BJ (cell line): Measurements from ENCODE around the gene BHLHA15. TPM values are rescaled to one million over a fixed set of nuclear protein-coding genes. Genes with fewer than 3 reads are reported as not detected.

Experiments used
- CTCF ChIA-PET: fragments of 350-600 bp; formaldehyde crosslinking; extraction: SDS; loops from one replicate; lab custom pipeline; 2021; ENCODE audit warnings: antibody characterized with exemption, inconsistent platforms; lab: Yijun Ruan, JAX
- POLR2A ChIA-PET: fragments of 300-600 bp; sonication (Branson Sonifier 250); formaldehyde crosslinking; extraction: SDS; loops from one replicate; lab custom pipeline; 2021; ENCODE audit warnings: antibody characterized with exemption; lab: Charles Lee
- DNase-seq: peaks from one replicate; pipeline ENCODE4 v3.0.0-alpha.2; 2011; ENCODE audit warnings: low read depth
- H3K27me3 ChIP-seq: 2 replicates; pipeline ENCODE4 v1.6.0; 2011; ENCODE audit warnings: low read length; ENCODE audit not compliant: control insufficient read depth, insufficient read depth
- H3K36me3 ChIP-seq: 2 replicates; pipeline ENCODE4 v1.5.1; 2011; ENCODE audit warnings: low read length; ENCODE audit not compliant: control insufficient read depth, insufficient read depth
- H3K4me3 ChIP-seq: 2 replicates; pipeline ENCODE4 v1.5.1; 2011; ENCODE audit warnings: low read depth, mild to moderate bottlenecking, control low read depth, low read length
- polyA plus RNA-seq: library from polyadenylated mRNA; depleted of rRNA; stranded (reverse); fragments of >200 nt; gene quantifications from 2 replicates; pipeline ENCODE4 v1.2.3, GENCODE V29; 2011
- TF ChIP-seq, protein P1 (sequence below): IDR thresholded peaks from 2 replicates; pipeline ENCODE4 v1.5.1; 2011; ENCODE audit warnings: low read depth, mild to moderate bottlenecking, control low read depth, inconsistent platforms, low read length, moderate library complexity; ENCODE audit not compliant: insufficient read depth

Gene BHLHA15
- polyA plus RNA-seq, 1 experiment = not detected

DNA sequence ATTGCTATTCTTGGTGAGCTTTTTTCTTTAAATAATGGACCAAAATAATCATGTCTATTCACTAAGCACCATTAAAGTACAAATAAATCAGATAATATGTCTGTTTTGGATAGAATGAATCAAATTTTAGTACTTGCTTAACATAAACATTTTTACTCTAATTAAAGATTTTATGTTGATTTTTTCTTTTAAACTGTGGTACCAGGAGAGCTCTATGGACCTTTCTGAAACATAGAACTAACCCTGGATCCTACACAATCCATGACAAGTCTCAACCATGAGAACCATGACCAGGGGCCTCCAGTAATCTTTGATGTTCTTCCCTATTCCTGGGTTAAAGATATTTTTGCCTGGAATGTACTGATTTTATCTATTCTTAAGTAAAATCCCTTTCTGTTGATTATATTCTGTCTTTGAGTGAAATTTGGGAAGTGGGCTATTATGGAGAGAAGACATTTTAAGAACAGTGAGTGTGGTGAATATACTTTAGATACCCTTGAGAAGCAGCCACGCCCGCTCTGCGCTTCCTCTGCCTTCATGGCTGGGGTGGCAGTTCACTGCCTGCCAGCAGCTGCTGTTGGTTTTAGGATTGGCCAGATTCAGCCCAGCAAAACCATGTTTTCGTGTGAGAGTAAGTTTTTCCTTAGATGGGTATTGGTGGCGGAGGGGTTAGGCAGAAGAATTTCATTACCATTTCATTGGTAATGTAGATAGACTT, 42.2 kb upstream of the BHLHA15 start:
- TF ChIP-seq, protein P1, sequence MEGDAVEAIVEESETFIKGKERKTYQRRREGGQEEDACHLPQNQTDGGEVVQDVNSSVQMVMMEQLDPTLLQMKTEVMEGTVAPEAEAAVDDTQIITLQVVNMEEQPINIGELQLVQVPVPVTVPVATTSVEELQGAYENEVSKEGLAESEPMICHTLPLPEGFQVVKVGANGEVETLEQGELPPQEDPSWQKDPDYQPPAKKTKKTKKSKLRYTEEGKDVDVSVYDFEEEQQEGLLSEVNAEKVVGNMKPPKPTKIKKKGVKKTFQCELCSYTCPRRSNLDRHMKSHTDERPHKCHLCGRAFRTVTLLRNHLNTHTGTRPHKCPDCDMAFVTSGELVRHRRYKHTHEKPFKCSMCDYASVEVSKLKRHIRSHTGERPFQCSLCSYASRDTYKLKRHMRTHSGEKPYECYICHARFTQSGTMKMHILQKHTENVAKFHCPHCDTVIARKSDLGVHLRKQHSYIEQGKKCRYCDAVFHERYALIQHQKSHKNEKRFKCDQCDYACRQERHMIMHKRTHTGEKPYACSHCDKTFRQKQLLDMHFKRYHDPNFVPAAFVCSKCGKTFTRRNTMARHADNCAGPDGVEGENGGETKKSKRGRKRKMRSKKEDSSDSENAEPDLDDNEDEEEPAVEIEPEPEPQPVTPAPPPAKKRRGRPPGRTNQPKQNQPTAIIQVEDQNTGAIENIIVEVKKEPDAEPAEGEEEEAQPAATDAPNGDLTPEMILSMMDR = no peak
- no peaks in the 10 kb centered on the region for H3K27me3 ChIP-seq
- CTCF ChIA-PET = interaction anchor here (0.6 to 10.5 kb wide), 35 partner anchors 9 to 673 kb away, joined by 3 to 291 read pairs (median 8); partner anchors contain the start of gene LMTK2
- no peak overlapping the region for H3K4me3 ChIP-seq
- no peak for DNase-seq
- H3K36me3 ChIP-seq = peaks cover 1% of the 10 kb centered on the region; the same call in 1 of the 2 replicates
- POLR2A ChIA-PET = no interaction called here

DNA sequence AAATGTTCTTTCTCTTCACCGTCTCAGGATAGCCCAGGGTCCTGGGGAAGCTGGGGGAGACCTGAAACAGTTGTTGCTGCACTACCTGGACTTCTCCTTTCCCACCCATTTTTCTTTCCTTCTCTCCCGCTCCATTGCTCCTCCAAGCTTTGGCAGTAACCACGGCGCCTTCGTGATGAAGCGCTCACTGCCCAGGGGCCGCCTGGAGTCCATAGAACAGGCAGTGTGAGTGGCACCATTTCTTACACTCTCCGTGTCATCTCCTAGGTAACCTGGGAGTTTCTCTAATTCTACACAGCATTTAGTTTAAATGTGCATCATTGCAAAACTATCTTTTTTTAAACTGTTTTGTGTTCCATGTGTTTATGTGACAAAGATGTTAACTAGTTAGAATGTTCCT, 40.3 kb upstream of the BHLHA15 start:
- DNase-seq = no peak
- Histone ChIP-seq H3K27me3 (no peaks in the 10 kb centered on the region), H3K4me3 (no peak overlapping the region), H3K36me3 (peaks cover 1% of the 10 kb centered on the region; the same call in 1 of the 2 replicates)
- ChIA-PET POLR2A (interaction anchor here (0.7 kb wide), 1 partner anchor 9 kb away, joined by 4 read pairs; no protein-coding TSS in a partner anchor), CTCF (interaction anchor here (10.5 kb wide), 1 partner anchor 151 kb away, joined by 291 read pairs; no protein-coding TSS in a partner anchor)
- TF ChIP-seq, protein P1 = no peak

GRCh38 chr7:98171449-98171848, 39.8 kb upstream of the BHLHA15 start:
- CTCF ChIA-PET = interaction anchor here (10.5 kb wide), 1 partner anchor 151 kb away, joined by 291 read pairs; no protein-coding TSS in a partner anchor
- POLR2A ChIA-PET = no interaction called here
- H3K4me3 ChIP-seq = no peak overlapping the region

GRCh38 chr7:98174334-98175259, 36.6 kb upstream of the BHLHA15 start:
- H3K27me3 ChIP-seq = no peaks in the 10 kb centered on the region
- ChIA-PET POLR2A (no interaction called here), CTCF (interaction anchor here (2.9 kb wide), 1 partner anchor 153 kb away, joined by 10 read pairs; no protein-coding TSS in a partner anchor)
- no peak for DNase-seq
- TF ChIP-seq, protein P1 = no peak
- 0 out of 2 replicates have a peak, but pooled peaks cover 1% of the 10 kb centered on the region for H3K36me3 ChIP-seq
- no peak overlapping the region for H3K4me3 ChIP-seq

More at GRCh38 chr7:98171449-98171848, 39.8 kb upstream of the BHLHA15 start:
- DNase-seq = no peak
- TF ChIP-seq, protein P1 = no peak
- Histone ChIP-seq H3K27me3 (no peaks in the 10 kb centered on the region), H3K36me3 (peaks cover 1% of the 10 kb centered on the region; the same call in 1 of the 2 replicates)
